Suppressor macrophage treated with lipopolysaccharide for 4 hours (primary cell): Measurements from ENCODE around the gene DNAJB2.
A peak's percentile ranks its signal among the peaks of the same experiment; 100 is the strongest.

ENCODE experiments used
- DNase-seq: peaks from one replicate; pipeline ENCODE4 v3.0.0-alpha.2; 2020

Gene DNAJB2

DNA sequence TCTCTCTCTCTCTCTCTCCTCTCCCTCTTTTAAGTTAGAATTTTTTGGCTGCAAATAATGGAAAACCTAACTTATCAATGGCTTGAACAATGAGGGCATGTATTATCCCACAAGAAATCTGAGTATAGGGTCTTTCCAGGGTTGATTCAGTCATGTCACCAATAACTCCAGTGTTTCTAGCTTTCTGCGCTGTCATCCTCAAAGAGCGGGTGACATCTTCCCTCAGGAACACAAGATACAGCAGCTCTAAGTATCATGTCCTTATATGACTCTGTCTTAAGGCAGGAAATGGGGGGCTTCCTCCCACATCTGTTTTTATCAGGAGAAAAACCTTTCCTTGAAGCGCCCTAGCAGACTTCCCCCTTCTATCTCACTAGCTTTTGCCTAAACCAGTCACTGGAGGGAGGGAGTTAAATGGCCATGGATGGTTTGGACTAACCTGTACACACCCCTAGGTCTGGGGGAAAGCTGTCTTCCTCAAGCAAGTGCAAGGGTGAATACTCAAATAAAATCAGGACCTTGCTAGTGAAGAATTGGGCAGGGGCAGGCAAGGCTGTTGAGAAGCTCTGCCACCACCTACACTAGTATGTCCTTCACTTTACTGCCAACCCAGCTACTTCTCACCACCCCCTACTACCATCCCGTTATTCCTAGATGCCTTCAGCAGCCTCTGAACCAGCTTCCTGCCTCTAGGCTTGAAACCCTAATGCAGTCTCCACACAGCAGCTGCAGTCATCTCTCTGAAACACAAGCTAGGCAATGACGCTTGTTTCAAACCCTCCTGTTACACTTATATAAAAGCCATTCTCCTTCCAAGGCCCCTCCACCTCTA is 17.9 kb upstream of the DNAJB2 start:
- no peak for DNase-seq

DNA sequence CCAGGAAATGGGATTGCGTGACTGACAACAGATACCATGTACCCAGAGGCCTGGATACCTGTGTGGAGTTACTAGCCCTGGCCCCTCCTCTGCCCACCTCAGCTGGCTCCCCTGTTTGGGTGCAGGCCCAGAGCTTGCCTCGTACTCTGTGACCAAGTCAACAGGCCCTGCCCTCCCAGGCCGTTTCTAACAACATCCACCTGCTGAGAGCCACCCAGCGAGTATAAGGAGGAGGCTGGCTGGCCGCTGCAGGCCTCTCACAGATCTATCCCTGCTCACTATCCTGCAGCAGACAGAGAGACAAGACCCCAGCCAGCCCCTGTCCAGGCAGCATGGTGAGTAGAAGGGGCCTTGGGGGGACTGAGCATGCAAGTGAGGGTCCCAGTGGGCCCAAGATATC is 12.9 kb upstream of the DNAJB2 start:
- no peak for DNase-seq

DNA sequence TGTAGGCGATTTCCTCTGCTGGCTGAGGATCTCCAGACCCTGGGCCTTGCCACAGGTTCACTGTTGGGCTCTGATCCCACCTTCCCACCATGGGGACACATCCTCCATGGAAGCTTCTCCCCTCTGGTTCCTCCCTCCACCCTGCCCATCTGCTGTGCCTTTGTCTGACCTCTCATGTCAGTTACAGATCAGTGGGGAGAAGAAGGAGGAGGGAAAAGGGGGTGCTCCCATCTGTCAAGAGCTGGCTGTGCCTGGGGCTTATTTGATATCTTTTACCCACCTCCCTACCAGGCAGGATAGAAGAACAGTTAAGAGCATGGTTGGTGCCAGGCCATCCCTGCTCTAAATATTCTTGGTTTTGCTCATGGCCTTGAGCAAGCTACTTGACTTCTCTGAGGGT is 12.3 kb upstream of the DNAJB2 start:
- DNase-seq: no peak

DNA sequence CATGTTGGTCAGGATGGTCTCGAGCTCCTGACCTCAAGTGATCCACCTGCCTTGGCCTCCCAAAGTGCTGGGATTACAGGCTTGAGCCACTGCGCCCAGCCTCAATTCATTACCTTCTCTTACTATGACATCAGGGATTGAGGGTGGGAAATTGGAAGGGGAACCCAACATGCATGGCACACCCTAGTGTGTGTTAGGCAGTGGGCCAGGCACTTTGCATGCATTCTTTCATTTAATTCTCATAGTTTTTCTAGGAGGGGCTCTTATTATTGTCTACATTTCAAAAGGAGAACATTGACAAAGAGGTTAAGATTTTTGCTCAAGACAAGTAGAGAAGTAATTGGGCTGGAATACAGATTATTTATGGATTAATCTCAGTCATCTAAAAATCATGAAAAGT is 10.9 kb upstream of the DNAJB2 start:
- DNase-seq: no peak

DNA sequence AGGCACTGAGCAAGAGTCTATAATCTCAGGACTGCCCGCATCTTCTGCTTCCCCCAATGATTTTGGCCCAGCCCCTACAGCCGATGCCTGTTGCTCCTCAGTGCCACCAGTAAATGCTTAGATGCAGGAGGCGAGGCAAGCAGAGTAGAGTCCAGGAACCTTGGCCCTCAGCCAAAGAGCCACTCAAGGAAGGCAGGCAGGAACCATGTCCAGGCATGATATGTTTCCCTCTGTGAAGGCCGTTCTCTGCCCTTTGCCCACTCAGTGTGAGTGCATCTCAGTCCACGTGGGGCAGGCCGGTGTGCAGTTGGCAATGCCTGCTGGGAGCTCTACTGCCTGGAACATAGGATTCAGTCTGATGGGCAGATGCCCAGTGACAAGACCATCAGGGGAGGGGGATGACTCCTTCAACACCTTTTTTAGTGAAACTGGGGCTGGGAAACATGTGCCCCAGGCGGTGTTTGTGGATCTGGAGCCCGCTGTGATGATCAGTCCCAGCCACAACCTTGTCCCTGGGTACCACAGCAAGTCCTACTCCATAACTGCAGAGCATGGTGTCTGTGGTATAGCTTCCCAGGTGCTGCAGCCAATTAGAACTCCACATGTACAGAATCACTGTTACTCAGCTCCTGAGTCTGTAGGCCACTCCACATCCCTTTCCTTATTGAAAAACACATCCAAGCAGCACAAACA is 9.7 kb upstream of the DNAJB2 start:
- DNase-seq: no peak

DNA sequence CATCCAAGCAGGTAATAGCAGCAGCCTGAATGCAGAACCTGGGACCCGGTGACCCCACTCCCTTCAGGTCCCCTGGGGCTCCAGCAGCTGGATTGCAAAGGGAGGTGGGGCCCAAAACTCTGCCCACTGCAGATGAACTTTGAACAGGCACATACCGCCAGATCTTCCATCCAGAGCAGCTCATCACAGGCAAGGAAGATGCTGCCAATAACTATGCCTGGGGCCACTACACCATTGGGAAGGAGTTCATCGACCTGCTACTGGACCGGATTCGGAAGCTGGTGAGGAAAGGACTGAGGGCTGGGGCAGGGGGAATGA is 9.2 kb upstream of the DNAJB2 start:
- DNase-seq: no peak

DNA sequence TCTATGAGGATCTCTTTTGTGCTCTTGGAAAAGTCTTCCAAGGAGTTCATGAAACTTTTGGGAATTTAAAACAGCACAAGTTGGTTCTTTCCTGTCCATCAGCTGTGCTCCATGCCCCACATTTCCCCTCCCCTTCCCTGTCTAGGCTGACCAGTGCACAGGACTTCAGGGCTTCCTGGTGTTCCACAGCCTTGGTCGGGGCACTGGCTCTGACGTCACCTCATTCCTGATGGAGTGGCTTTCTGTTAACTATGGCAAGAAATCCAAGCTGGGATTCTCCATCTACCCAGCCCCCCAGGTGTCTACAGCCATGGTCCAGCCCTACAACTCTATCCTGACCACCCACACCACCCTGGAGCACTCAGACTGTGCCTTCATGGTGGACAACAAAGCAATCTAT is 8.1 kb upstream of the DNAJB2 start:
- no peak for DNase-seq

DNA sequence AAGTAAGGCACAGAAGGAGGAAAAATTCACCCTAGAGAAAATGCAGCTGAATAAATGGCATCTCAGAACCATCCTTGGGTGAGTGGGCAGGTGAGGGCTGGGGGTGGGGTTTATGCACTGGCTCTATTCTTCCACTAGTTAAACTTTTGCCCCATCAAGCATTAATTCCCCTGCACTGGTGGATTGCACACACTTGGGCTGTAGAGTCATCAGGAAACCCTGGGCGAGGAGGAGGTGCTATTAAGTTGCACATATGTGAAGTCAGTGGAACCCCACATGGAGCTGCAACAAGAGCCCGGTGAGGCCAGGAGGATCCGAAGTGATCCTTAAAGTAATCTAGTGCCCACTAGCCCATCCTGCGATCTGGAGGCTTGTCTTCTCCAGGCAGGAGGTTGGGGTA is 6.8 kb upstream of the DNAJB2 start:
- no peak for DNase-seq

DNA sequence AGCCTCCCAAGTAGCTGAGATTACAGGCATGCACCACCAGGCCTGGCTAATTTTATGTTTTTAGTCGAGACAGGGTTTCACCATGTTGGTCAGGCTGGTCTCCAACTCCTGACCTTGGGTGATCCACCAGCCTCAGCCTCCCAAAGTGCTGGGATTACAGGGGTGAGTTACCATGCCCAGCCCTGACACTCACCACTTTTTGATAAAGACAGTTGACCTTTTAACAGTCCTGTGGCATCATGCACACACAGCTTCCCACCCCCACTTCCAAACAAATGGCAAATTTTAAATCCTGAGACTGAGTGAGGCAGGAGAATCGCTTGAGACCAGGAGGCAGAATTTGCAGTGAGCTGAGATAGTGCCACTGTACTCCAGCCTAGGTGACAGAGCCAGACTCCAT is 6.2 kb upstream of the DNAJB2 start:
- peak; percentile 39 for DNase-seq

DNA sequence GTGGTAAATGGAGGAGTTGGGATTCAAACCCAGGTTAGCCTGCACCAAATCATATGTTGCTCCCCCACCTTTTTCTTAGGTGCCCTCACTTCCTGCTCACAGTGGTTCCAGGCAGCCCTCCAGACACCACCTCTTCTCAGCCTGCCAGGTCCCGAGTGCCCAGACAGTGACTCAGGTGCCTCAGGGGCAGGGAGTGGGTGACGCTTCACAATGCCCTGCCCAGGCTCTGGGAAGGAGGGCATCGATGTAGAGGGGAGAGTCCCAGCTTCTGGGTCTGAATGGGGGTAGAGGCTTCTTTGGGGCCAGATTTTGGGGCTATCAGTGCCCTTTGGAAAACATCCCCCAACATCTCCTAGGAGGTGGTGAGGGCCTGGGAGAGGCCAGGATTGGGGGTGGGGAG is 5.2 kb upstream of the DNAJB2 start:
- DNase-seq: no peak

DNA sequence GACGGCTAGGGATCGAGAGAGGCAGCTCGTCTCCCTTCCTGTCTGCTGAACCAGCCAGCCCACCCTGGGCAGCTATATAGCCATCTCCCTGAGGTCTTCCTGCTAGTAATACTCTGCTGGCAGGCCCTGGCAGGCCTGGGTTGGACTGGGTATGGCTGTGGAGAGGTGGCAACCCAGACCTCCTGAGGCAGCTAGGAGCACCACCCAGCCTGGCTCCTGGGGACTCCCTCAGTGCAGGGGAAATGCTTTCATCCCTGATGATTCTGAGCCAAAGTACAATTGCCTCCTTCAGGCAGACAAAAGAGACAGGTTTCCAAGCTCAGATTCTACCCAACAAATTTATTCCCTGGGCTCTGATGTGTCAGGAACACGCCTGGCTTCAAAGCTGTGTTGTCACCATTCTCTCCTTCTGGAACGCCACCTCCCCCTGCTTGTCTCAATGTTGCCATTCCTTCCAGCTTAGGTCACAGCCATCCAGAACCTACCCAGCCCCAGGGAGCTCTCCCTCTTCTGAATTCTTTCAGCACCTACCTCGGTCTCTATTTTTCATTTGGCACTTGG is 4.7 kb upstream of the DNAJB2 start:
- DNase-seq: no peak

DNA sequence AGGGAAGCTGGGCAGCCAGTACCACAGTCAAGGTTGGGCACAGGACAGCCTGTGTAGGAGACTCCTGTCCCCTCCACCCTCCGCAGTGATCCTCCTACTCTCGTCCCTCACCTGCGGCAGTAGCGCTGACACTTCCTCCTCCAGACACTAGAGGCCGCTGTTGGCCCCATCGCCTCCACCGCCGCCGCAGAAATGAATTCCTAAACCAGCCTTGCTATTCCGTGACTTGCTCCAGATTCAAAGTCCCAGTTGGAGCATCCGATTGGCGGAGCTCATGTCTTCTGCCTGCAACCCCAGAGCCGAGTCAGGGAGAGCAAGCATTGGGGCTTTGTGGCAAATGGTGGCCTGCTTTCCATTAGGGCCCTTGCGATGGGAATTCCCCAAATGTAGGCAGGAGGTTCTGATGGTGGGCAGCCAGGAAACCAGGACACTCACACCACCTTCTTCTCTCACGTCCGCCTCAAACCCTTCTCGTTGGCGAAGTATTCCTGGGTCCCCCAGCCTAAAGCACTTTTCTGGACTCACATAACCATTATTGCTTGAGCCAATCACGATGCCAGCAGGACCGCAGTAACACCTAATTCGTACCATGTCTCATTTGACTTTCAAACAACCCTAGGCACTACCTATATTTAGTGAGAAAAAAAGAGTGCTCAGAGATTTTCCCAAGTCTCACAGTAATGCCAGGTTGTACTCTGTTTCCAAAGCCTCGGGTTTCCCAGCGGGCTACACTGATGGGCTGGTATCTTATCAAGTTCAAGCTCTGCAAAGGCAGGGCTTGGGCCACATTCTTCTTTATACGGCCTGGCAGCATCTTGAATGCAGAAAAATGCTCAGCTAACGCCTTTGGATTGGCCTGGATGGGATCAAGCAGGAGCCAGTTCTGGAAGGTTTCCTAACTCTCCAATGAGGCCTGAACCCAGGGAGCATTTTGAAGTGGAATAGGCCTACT is 1.2 kb upstream of the DNAJB2 start:
- DNase-seq: peak; percentile 77

DNA sequence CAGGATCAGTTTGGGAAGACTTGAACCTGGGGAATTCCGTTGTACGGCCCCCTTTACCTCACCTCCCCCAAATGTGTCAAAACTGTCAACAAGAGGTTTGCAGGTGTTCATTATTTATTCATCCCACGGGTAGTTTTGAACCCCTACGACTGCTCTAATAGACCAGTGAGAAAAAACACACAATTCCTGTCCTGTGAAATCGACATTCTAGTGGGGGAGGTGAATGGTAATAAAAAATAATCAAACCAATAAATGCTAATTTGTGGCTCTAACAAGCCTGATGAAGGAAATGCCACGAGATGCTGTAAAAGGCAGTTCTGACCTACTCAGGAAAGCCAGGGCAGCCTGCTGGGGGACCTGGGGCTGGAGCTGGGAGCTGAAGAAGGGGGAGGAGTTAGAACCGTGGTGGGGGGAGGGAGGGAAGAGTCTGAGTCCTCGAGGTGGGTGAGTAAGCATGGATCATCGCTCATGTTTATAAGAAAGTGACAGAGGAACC is 463 bp upstream of the DNAJB2 start:
- DNase-seq: no peak

DNA sequence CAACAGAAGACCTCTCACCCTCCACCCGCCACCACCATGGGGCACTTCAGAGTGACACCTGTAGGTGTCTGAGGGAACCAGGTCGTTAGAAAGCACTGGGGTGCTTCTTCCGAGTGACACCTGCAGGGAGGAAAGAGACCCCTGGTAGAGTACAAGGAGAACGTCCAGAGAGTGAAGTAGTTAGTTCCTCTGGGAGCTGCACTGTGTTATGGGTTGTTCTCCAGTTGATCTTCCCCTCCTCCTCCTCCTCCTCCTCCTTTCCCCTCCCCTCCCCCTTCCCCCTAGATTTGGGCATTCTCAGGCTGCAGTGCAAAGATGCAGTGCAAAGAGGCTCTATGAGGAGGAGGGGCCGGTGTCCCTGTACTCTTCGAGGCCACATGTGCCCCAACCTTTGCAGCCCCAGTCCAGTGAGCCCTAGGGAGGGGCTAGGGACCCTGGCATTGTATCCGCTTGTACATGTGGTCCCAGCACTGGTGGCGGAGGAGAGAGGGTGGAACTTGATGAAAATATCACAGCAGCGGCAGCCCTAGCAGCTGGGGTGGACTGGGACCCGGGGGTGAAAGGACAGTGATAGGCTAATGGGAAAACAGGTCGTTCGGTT is 850 bp downstream of the DNAJB2 start:
- no peak for DNase-seq

DNA sequence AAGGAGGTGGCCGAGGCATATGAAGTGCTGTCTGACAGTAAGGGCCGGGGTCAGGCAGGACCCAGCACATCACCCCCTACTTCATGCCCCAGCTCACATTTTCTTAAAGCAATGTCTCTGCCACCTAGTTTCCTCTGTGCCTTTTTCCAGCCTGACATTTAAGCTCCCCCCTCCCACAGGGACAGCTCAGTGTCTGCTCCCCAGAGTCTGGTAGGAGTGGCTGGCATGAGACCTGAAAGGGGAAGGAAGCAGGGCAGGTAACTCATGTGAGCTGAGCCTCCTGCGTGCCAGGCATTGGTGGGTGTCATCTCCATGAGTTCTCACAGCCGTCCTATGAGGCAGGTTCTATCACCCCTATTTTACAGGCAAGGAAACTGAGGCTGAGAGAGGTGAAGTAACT is 1.5 kb downstream of the DNAJB2 start:
- DNase-seq: no peak

DNA sequence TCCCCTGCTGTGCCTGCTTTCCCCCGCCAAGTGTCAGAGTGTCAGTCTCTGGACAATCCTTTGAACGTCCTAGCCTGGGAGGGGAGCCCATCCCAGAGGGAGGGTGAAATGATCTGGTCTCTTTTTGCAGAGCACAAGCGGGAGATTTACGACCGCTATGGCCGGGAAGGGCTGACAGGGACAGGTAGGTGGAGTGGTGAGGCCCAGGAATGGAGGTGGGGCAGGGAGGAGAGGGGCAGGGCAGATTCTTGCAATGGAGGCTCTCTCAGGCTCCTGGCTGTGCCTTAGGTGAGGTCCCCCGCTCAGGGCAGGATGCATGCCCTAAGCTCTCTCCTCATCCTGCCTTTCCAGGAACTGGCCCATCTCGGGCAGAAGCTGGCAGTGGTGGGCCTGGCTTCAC is 2.4 kb downstream of the DNAJB2 start:
- no peak for DNase-seq

DNA sequence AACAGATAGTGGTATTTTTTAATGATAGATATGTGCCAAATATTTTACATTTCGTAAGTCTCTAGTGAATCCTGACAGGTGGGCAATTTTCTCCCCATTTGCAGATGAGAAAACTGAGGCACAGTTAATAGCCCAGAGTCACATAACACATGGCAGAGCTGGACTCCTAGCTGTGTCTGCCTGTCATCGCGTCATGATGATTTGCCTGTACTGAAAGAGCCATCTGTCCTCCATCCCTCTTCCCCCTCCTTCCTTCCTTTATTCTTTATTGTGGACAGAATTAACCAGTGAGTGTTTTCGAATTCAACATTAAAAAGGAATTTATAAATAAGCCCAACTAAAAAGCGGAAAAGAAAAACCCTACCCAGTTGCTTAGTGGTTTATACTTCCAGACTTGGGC is 3.2 kb downstream of the DNAJB2 start:
- DNase-seq: no peak

DNA sequence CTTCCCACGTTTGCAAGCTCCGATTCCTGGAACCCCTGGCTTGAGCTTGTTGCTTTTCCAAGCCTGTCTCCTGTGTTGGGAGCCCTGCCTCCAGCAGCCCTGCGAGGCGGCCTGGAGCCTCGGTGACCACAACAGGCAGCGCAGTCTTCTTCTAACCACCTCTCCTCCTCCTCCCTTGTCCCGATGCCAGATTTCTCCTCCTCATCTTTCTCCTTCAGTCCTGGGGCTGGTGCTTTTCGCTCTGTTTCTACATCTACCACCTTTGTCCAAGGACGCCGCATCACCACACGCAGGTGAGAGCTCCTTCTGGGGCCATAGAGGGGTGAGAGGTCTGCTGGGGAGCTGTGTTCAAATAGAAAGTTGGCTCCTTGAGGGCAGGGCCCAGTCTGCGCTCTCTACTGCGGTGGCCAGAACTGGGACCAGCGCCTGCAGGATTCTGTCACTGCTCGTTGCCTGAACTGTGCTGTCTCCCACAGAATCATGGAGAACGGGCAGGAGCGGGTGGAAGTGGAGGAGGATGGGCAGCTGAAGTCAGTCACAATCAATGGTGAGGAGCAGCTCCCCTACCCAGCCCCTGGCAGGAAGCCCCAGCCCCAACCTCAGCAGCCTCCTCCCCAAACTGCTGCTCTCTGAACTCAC is 3.9 kb downstream of the DNAJB2 start:
- no peak for DNase-seq

DNA sequence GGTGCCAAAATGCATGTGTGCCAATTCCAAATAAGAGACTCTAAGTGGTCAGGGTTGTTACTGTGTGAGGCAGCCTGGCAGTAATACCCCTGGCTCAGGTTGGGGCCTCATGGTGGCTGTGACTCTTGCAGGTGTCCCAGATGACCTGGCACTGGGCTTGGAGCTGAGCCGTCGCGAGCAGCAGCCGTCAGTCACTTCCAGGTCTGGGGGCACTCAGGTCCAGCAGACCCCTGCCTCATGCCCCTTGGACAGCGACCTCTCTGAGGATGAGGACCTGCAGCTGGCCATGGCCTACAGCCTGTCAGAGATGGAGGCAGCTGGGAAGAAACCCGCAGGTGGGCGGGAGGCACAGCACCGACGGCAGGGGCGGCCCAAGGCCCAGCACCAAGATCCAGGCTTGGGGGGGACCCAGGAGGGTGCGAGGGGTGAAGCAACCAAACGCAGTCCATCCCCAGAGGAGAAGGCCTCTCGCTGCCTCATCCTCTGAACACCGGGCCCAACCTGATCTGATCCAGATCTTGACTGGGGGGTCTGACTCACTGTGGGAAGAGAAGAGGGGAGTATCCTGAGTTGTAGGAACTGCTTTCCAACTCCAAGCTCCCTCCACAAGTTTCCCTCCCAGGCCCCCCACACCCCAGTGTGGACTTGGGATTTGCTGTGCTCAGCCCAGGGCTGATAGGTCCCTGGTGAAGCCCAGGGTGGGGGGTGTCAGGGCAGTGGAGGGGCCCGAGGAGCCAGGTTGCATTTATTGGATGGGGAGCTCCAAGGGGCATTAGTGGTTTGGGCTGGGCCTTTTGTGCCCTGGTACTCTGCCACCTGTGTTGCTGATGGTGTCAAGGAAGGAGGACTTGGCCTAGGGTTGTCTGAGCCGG is 5.6 kb downstream of the DNAJB2 start:
- no peak for DNase-seq

DNA sequence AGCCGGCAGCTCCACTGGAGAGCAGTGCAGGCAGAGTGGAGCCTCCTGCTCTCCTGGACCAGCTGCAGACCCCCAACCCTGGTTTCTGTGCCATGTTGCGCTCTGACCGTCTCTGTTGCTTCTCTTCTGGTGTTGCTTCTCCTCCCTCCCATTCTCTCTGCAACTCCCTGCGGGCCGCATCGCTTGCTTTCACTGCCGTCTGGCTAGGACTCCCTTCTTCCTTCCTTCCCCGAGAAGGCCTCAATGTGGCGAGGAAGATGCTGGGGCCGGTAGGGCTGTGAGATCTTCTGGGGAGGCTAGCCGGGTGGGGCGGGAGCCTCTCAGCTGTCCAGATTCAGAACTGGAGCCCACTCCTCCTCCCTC is 6.2 kb downstream of the DNAJB2 start:
- no peak for DNase-seq

DNA sequence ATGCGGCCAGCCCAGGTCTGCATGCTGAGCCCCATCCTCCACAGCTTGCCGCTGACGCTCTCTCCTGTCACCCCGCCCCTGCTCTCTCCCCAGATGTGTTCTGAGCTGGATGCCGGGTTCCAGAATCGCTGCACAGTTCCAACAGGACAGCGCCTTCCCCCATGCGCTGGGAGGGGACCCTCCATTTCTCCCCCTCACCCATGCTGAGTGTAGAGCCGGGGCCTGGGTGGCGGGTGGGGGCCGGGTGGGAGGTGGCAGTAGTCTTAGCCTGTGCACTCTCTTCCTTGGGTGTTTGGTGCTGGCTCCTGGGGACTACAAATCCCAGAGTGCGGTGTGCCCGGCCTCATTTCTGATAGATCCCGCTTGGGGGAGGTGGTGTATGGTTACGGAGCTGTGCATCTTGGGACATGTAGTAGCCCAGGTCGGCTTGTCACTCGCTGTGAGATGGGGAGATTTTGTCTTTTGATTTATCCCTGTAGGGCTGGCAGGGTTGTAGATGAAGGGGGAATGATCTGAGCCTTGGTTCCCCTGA is 6.8 kb downstream of the DNAJB2 start:
- no peak for DNase-seq
